Left cardiac atrium (tissue), 4 donors: ENCODE measurements around the gene NDRG3. TPM values are rescaled to one million over a fixed set of nuclear protein-coding genes. Genes with fewer than 3 reads are reported as not detected.
"Not testable (repeated sequence)": the region's sequence is repeated elsewhere in the genome, so short reads cannot be mapped to it uniquely, and the experiment has no call there.

Source experiments
- ATAC-seq, 2 donors: fragments of 200-7000 bp; cut with Tn5 transposase; one replicate each; pipeline ENCODE4 v1.9.1; 2020; ENCODE audit warnings: mild to moderate bottlenecking in 2 of 2, moderate library complexity in 2 of 2
- DNase-seq: peaks from one replicate; pipeline ENCODE4 v3.0.0-alpha.2; 2020
- intact Hi-C, 2 donors: fragments of 100-400 bp; cut with DNase I; formaldehyde crosslinking; loops; one replicate each; pipeline versions ENCODE4 v1.14.1 to v1.15.1; 2022 to 2023
- total RNA-seq, 2 donors: library from RNA; stranded (reverse); fragmentation: NEBNext Ultra II Directional; extraction: Animal tissue kit (Norgen Biotek cat#: 25700); gene quantifications; one replicate each; pipeline ENCODE4 v1.2.1, GENCODE V29; 2021
- donor health status: DM: no; HTN: yes; CAD: no.
- donor health status: DM: no; HTN: yes; CAD: no; lungs with severe emphysema.
- donor health status: DM: yes; HTN: yes; CAD: no.
- donor health status: Dilated cardiomyopathy.

The NDRG3 gene
- total RNA-seq, 2 donors from 2014 or later: 25.8 to 32.7 TPM

GRCh38 chr20:36717021-36717420 lies 28.9 kb downstream of the NDRG3 start:
- DNase-seq (no peak), ATAC-seq (no peak)
- intact Hi-C loops: loop anchor here (5.0 kb wide), 2 partner anchors 35 to 40 kb away; no protein-coding TSS in a partner anchor

GRCh38 chr20:36712775-36713174 lies 33.1 kb downstream of the NDRG3 start:
- DNase-seq (no peak), ATAC-seq (no peak)
- intact Hi-C loops: no loop called here

GRCh38 chr20:36709126-36709525 lies 36.8 kb downstream of the NDRG3 start:
- intact Hi-C loops: no loop called here
- ATAC-seq (no peak), DNase-seq (no peak)

GRCh38 chr20:36703530-36703929 lies 42.4 kb downstream of the NDRG3 start:
- intact Hi-C loops: no loop called here
- DNase-seq (no peak), ATAC-seq (no peak)

GRCh38 chr20:36700438-36700837 lies 45.5 kb downstream of the NDRG3 start:
- no peak for ATAC-seq
- DNase-seq: no peak
- intact Hi-C loops: no loop called here

GRCh38 chr20:36695467-36695866 lies 50.4 kb downstream of the NDRG3 start:
- DNase-seq, ATAC-seq, intact Hi-C loops: not testable (repeated sequence)

GRCh38 chr20:36688630-36689029 lies 57.3 kb downstream of the NDRG3 start:
- no peak for ATAC-seq
- intact Hi-C loops: no loop called here

GRCh38 chr20:36687850-36688249 lies 58.0 kb downstream of the NDRG3 start:
- ATAC-seq (no peak), DNase-seq (no peak)
- intact Hi-C loops: no loop called here

More at GRCh38 chr20:36688630-36689029, 57.3 kb downstream of the NDRG3 start:
- DNase-seq: no peak

- DNase-seq (no peak), ATAC-seq (peak in 1 of 2 donors; percentile 40)
- intact Hi-C loops: no loop called here
Measured at GRCh38 chr20:36686944-36687343, 58.9 kb downstream of the NDRG3 start.

- intact Hi-C loops: no loop called here
Measured at GRCh38 chr20:36686504-36686903, 59.4 kb downstream of the NDRG3 start.

GRCh38 chr20:36684747-36685146 lies 61.1 kb downstream of the NDRG3 start:
- DNase-seq: no peak
- intact Hi-C loops: no loop called here
- ATAC-seq: no peak

More at GRCh38 chr20:36686504-36686903, 59.4 kb downstream of the NDRG3 start:
- ATAC-seq (peak; percentile 38 to 67), DNase-seq (no peak)

- ATAC-seq: no peak
- intact Hi-C loops: no loop called here
- no peak for DNase-seq
Measured at GRCh38 chr20:36682311-36682710, 63.6 kb downstream of the NDRG3 start.

- no peak for ATAC-seq
- no peak for DNase-seq
- intact Hi-C loops: no loop called here
Measured at GRCh38 chr20:36677422-36677771, 68.5 kb downstream of the NDRG3 start.

GRCh38 chr20:36676701-36677421 lies 69.0 kb downstream of the NDRG3 start:
- ATAC-seq: peak in 1 of 2 donors; percentile 33
- intact Hi-C loops: no loop called here
- no peak for DNase-seq

- DNase-seq, ATAC-seq, intact Hi-C loops: not testable (repeated sequence)
Measured at GRCh38 chr20:36675545-36675944, 70.3 kb downstream of the NDRG3 start.

- intact Hi-C loops: no loop called here
- no peak for ATAC-seq
- no peak for DNase-seq
Measured at GRCh38 chr20:36672991-36673390, 72.9 kb downstream of the NDRG3 start.

- intact Hi-C loops: no loop called here
- DNase-seq (no peak), ATAC-seq (no peak)
Measured at GRCh38 chr20:36670665-36671357, 75.1 kb downstream of the NDRG3 start.

GRCh38 chr20:36666181-36666740 lies 79.6 kb downstream of the NDRG3 start:
- ATAC-seq (no peak), DNase-seq (no peak)
- intact Hi-C loops: no loop called here

GRCh38 chr20:36663031-36663430 lies 82.9 kb downstream of the NDRG3 start:
- intact Hi-C loops: no loop called here
- no peak for ATAC-seq
- DNase-seq: no peak

- DNase-seq (no peak), ATAC-seq (no peak)
- intact Hi-C loops: no loop called here
Measured at GRCh38 chr20:36658300-36658699, 87.6 kb downstream of the NDRG3 start.
